ENCODE results near the gene NUBPL.

DNA sequence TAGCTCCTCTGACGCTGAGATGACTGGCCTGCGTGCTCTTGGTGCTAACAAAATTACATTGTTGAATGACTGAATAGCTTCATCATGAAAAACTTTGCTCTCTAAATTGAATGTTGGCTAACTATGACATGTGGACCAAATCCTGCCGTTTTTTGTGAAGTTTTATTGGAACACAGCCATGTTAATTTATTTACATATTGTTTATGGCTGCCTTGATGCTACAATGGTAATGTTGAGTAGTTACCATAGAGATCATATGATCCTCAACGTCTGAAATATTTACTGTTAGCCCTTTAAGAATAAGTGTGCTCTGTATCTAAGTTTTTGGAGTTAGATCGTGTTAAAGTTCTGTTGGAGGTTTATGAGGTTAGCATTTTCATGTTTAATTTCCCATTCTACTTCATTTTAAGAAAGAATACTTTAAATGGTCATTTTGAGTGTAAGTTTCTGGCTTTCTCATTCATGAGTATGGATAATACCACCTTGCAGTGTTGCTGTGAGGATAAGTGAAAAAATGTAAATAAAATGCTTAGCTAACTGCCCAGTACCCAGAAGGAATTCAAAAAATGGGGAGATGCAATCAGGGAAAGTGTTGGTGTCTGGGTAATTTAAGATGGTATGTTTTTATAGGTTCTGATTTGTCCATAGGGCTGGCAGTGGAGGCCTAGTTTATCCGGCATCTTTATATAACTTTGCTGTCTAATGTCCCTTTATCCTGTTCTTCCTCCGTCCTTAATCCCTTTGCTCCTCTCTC, 35.3 kb downstream of the NUBPL start:
- TF ChIP-seq, protein P1, sequence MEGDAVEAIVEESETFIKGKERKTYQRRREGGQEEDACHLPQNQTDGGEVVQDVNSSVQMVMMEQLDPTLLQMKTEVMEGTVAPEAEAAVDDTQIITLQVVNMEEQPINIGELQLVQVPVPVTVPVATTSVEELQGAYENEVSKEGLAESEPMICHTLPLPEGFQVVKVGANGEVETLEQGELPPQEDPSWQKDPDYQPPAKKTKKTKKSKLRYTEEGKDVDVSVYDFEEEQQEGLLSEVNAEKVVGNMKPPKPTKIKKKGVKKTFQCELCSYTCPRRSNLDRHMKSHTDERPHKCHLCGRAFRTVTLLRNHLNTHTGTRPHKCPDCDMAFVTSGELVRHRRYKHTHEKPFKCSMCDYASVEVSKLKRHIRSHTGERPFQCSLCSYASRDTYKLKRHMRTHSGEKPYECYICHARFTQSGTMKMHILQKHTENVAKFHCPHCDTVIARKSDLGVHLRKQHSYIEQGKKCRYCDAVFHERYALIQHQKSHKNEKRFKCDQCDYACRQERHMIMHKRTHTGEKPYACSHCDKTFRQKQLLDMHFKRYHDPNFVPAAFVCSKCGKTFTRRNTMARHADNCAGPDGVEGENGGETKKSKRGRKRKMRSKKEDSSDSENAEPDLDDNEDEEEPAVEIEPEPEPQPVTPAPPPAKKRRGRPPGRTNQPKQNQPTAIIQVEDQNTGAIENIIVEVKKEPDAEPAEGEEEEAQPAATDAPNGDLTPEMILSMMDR (IDR thresholded peaks at IDR 0.05): no peak
- no peak for TF ChIP-seq POLR2A (IDR thresholded peaks at IDR 0.05)

All from Peyer's patch (tissue), 4 donors.